Activated T-cell treated with anti-CD3 and anti-CD28 coated beads, Interleukin-2, amount 50 U/mL, for 72 hours (primary cell): ENCODE results near the gene VPS26C. TPM values are rescaled to one million over a fixed set of nuclear protein-coding genes. Genes with fewer than 3 reads are reported as not detected.
"Not testable (repeated sequence)": the region's sequence is repeated elsewhere in the genome, so short reads cannot be mapped to it uniquely, and the experiment has no call there.

Experiments used
- ATAC-seq, 2 donors: fragments of 150-1000 bp; cut with Tn5 transposase; replicated peaks in 1 of 2; 2 replicates each; pipeline ENCODE4 v1.10.0; 2021; ENCODE audit warnings: moderate library complexity in 2 of 2, mild to moderate bottlenecking in 1 of 2
- DNase-seq, 2 donors: peaks; one replicate each; pipeline ENCODE4 v3.0.0; 2021 to 2022; ENCODE audit warnings: mixed read lengths in 1 of 2
- H3K27ac Mint-ChIP-seq: one replicate; pipeline ENCODE4 v1.8.0; 2022; ENCODE audit warnings: mild to moderate bottlenecking, moderate library complexity, mixed read lengths
- H3K27me3 Mint-ChIP-seq: one replicate; pipeline ENCODE4 v1.8.0; 2022; ENCODE audit warnings: low read depth, mixed read lengths
- H3K36me3 Mint-ChIP-seq, 2 donors: one replicate each; pipeline ENCODE4 v1.8.0; 2022; ENCODE audit warnings: mixed read lengths in 2 of 2, mild to moderate bottlenecking in 1 of 2; ENCODE audit not compliant: insufficient read depth in 2 of 2
- H3K4me1 Mint-ChIP-seq: one replicate; pipeline ENCODE4 v1.8.0; 2022; ENCODE audit warnings: low read depth, mixed read lengths
- H3K4me3 Mint-ChIP-seq, 2 donors: one replicate each; pipeline ENCODE4 v1.8.0; 2022; ENCODE audit warnings: mild to moderate bottlenecking in 2 of 2, mixed read lengths in 2 of 2, moderate library complexity in 2 of 2
- H3K9me3 Mint-ChIP-seq, 2 donors: one replicate each; pipeline ENCODE4 v1.8.0; 2022; ENCODE audit warnings: mixed read lengths in 2 of 2
- total RNA-seq, 2 donors: library from RNA; stranded (reverse); gene quantifications; one replicate each; pipeline ENCODE4 v1.2.3, GENCODE V29; 2022

The VPS26C gene
- 10 to 100 TPM; 70.5 to 74.7 TPM for total RNA-seq

DNA sequence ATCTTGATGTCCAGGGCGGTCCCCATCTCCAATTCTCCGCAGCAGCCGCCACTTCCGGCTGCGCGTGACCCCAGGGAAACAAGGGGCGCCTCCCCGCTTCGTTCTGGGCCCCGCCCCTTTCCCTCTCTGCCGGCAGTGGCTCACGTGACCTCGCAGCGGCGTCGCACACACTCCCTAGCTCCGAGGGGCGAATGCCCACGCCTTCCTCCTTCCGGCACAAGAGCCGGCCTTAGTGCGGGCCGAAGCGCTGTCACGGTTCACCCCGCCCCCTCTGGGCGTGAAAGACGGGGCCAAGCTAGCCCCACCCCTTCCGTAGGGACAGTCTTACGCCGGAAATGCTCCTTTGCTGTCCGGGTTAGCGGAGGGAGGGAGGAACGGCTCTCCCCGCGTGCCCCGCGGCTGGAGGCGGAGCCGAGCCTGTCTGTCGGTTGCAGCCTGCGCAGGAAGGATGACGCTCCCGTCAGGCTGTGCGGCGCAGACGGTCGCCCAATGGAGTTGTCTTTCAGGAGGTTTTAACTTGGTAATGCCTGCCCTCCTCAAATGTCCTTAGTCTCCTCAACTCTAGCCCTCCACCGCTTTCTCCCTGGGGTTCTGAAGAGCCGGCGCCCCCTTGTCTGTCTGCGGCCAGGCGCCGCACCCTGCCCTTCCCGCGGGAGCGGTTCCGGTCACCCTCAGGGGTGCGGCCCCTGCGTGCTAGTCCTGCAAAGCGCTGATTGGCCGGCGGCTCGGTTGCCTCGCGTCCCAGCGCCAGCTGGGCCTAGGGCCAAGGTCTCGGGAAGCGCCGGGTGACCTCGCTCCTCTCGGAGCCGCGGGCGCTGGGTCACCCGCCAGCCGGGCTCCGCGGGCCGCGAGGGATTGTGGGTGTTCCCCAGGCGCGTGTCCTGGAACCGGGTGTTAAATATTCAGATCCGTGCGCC lies at the start of gene VPS26C:
Gene VPS26C (minus strand): TSS at position 66 of the 917 bp plus-strand sequence. CDS start 40 bp downstream, at position 26.
- Mint-ChIP-seq H3K4me1 (peaks cover 44% of the 10 kb centered on the region), H3K9me3 (peaks cover 0 to 4% of the 10 kb centered on the region in 2 donors), H3K36me3 (peaks cover 3 to 6% of the 10 kb centered on the region in 2 donors), H3K27me3 (no peaks in the 10 kb centered on the region), H3K27ac (peak within 1 kb of the TSS; percentile 93), H3K4me3 (peak within 1 kb of the TSS; percentile 91 to 92)
- ATAC-seq (peak; percentile 93 to 94), DNase-seq (peak; percentile 99)

DNA sequence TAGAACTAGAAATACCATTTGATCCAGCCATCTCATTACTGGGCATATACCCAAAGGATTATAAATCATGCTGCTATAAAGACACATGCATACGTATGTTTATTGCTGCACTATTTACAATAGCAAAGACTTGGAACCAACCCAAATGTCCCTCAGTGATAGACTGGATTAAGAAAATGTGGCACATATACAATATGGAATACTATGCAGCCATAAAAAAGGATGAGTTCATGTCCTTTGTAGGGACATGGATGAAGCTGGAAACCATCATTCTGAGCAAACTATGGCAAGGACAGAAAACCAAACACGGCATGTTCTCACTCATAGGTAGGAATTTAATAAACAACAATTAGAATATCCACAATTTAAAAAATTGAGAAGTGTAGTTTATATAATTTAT lies 48.9 kb upstream of the VPS26C start:
- not testable (repeated sequence) for H3K27ac Mint-ChIP-seq, ATAC-seq, H3K36me3 Mint-ChIP-seq, H3K4me1 Mint-ChIP-seq, H3K27me3 Mint-ChIP-seq, H3K4me3 Mint-ChIP-seq, DNase-seq, H3K9me3 Mint-ChIP-seq

DNA sequence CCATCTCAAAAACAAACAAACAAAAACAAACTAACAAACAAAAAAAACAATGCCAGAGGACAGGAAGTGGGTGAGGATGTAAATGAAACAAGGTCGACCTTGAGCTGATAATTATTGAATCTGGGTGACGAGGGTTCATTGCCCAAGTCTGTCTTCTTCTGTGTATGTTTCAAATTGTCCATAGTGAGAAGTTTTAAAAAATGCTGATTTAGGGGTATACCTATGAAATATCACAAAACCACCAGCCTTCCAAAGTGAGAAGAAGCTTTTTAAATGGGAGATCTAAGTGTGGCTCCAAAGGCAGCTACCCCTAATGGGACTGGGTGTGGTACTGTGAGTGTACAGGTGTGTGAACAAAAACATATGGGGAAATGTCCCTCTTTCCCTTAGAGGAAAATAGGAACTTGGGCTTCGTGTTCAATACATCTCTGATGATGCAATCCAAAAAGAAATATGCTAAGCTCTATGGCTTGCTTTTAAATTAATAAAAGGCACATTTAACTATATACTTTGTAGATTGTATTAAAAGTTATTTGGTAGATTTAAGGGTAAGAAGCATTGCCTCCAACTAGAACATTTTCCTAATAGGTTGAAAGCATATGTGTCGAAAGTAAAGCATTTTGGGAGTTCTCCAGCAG lies 33.1 kb upstream of the VPS26C start:
- no peak overlapping the region for H3K4me3 Mint-ChIP-seq
- no peak for ATAC-seq
- H3K27ac Mint-ChIP-seq: no peak overlapping the region
- H3K27me3 Mint-ChIP-seq: peaks cover 5% of the 10 kb centered on the region
- no peaks in the 10 kb centered on the region for H3K9me3 Mint-ChIP-seq
- no peaks in the 10 kb centered on the region for H3K36me3 Mint-ChIP-seq
- DNase-seq: no peak
- H3K4me1 Mint-ChIP-seq: no peaks in the 10 kb centered on the region

DNA sequence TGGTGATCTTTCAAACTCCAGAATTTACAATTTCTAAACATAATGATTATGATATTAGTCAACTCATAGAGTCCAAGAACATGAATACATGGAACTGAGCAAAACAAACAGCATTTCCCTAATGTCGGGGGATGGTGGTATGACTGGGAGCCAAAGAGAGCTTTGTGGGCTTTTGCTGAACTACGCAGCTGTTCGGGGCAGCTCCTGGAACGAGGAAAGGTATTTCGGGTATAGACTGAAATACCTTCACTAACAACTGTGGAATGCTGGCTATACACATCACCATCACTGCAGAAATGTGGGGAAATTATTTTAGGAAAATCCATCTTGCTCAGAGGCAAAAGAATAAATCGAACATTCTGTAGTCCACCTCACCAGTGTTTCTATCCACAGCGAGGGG lies 30.2 kb upstream of the VPS26C start:
- Mint-ChIP-seq H3K9me3 (no peaks in the 10 kb centered on the region), H3K4me1 (no peaks in the 10 kb centered on the region), H3K36me3 (no peaks in the 10 kb centered on the region), H3K4me3 (no peak overlapping the region), H3K27ac (no peak overlapping the region), H3K27me3 (peaks cover 16% of the 10 kb centered on the region)
- ATAC-seq (no peak), DNase-seq (no peak)

DNA sequence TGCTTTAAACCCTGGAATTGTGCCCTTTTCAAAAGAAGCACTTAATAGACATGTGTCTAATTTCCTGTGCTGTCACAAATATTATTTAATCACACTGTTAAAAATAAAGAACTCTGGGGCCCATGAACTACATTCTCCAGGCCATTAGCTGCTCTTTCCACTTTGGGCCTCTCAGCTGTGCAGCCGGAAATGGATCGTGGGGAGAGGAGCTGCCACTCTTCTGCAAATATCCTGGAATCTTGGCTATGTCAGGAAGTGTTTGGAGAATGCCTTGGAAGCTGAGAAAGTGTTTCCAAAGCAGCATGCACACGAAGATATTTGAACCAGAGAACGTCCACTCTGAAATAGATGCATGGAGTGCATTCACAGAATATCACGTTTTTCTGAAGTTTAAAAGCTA lies 27.5 kb upstream of the VPS26C start:
- H3K4me1 Mint-ChIP-seq: peaks cover 13% of the 10 kb centered on the region
- ATAC-seq (no peak), DNase-seq (no peak)
- H3K27me3 Mint-ChIP-seq: peaks cover 16% of the 10 kb centered on the region
- no peaks in the 10 kb centered on the region for H3K36me3 Mint-ChIP-seq
- no peak overlapping the region for H3K27ac Mint-ChIP-seq
- no peak overlapping the region for H3K4me3 Mint-ChIP-seq
- H3K9me3 Mint-ChIP-seq: no peaks in the 10 kb centered on the region

DNA sequence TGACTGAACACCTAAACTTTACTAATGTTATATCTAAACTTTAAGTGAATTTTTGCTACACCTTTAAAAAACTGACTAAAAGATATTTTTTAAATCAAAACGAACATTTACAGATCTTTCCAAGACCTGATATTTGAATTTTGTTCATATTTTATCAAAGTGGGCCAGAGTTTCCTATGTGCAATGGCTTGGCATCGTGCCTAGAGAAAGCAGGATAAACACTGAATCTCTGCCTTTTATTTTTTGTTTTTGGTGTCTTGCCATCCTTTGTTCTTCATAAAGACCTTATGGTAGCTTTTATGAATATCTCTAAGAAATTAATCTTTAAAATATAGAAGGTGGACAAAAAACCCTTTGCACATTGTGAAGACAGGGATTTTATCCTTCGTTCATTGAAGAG lies 25.8 kb upstream of the VPS26C start:
- no peak overlapping the region for H3K27ac Mint-ChIP-seq
- H3K27me3 Mint-ChIP-seq: peaks cover 16% of the 10 kb centered on the region
- H3K4me3 Mint-ChIP-seq: no peak overlapping the region
- DNase-seq (no peak), ATAC-seq (no peak)
- peaks cover 13% of the 10 kb centered on the region for H3K4me1 Mint-ChIP-seq
- no peaks in the 10 kb centered on the region for H3K9me3 Mint-ChIP-seq
- H3K36me3 Mint-ChIP-seq: no peaks in the 10 kb centered on the region

DNA sequence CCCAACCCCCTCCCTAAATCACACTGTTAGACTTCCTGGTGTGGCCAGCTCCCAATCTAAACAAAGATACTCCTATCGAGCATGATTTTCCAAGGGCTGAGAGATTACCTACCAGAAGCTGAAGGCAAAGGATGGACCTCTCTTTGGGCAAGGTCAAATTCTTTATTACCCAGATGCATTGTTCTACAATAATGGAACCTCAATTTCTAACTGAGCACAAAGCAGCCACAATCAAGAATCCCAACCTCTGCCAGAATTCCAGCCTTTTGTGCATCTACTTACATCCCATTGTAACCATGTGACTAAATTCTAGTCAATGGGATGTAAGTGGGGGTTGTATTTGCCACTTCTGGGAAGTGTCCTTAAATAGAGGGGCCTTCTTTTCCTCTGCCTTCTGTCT lies 24.9 kb upstream of the VPS26C start:
- peaks cover 16% of the 10 kb centered on the region for H3K27me3 Mint-ChIP-seq
- no peak overlapping the region for H3K4me3 Mint-ChIP-seq
- no peak overlapping the region for H3K27ac Mint-ChIP-seq
- ATAC-seq (no peak), DNase-seq (no peak)
- H3K4me1 Mint-ChIP-seq: peaks cover 13% of the 10 kb centered on the region
- H3K9me3 Mint-ChIP-seq: no peaks in the 10 kb centered on the region
- H3K36me3 Mint-ChIP-seq: no peaks in the 10 kb centered on the region

DNA sequence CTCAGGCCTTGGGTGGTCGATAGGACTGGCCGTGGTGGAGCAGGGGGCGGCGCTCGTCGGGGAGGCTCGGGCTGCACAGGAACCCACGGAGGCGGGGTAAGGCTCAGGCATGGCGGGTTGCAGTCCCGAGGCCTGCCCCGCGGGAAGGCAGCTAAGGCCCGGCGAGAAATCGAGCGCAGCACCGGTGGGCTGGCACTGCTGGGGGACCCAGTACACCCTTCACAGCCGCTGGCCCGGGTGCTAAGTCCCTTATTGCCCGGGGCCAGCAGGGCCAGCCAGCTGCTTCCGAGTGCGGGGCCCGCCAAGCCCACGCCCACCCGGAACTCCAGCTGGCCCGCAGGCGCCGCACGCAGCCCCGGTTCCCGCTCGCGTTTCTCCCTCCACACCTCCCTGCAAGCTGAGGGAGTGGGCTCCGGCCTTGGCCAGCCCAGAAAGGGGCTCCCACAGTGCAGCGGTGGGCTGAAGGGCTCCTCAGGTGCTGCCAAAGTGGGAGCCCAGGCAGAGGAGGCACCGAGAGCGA lies 16.1 kb upstream of the VPS26C start:
- not testable (repeated sequence) for H3K4me1 Mint-ChIP-seq, H3K27me3 Mint-ChIP-seq, ATAC-seq, H3K36me3 Mint-ChIP-seq, DNase-seq, H3K27ac Mint-ChIP-seq, H3K4me3 Mint-ChIP-seq, H3K9me3 Mint-ChIP-seq

DNA sequence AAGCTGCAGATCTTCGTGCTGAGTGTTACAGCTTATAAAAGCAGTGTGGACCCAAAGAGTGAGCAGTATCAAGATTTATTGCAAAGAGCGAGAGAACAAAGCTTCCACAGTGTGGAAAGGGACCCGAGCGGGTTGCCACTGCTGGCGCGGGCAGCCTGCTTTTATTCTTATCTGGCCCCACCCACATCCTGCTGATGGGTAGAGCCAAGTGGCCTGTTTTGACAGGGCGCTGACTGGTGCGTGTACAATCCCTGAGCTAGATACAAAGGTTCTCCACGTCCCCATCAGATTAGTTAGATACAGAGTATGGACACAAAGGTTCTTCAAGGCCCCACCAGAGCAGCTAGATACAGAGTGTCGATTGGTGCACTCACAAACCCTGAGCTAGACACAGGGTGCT lies 15.5 kb upstream of the VPS26C start:
- peak in 1 of 2 donors; percentile 29 for DNase-seq
- not testable (repeated sequence) for H3K27ac Mint-ChIP-seq, H3K4me1 Mint-ChIP-seq, H3K27me3 Mint-ChIP-seq, ATAC-seq, H3K36me3 Mint-ChIP-seq, H3K9me3 Mint-ChIP-seq
- H3K4me3 Mint-ChIP-seq: peak overlapping the region; percentile 45 to 82

DNA sequence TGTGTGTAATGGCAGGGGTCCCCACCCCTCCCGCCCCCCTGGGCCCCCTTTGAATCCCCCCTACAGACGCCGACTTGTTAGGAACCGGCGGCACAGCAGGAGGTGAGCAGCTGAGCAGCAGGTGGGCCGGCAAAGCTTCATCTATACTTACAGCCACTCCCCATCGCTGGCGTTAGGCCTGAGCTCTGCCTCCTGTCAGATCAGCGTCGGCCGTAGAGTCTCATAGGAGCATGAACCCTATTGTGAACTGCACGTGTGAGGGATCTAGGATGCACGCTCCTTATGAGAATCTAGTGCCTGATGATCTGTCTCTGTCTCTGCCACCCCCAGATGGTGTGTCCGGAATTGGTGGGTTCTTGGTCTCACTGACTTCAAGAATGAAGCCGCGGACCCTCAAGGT lies 14.9 kb upstream of the VPS26C start:
- no peaks in the 10 kb centered on the region for H3K36me3 Mint-ChIP-seq
- peak overlapping the region; percentile 45 to 82 for H3K4me3 Mint-ChIP-seq
- DNase-seq (peak in 1 of 2 donors; percentile 30), ATAC-seq (peak; percentile 36 to 86)
- H3K9me3 Mint-ChIP-seq: no peaks in the 10 kb centered on the region
- H3K4me1 Mint-ChIP-seq: peaks cover 7% of the 10 kb centered on the region
- no peaks in the 10 kb centered on the region for H3K27me3 Mint-ChIP-seq
- H3K27ac Mint-ChIP-seq: no peak overlapping the region

DNA sequence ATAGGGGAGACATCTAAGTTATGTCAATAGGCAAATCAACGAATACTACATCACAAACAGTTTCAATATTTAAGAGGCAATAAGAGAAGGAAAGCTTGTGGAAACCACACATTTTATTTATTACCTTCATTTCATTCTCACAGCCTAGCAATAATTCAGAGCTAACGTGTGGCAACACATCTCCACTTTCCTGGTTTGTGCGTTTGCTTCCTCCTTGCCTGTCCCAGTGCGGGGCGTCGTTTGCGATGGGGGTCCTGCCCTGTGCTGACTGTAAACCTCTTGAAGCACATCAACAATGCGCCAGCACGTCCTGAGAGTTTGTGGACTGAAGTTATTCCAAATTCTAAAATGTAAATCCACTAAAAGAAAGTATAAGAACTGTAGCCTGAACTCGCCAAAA lies 14.4 kb upstream of the VPS26C start:
- Mint-ChIP-seq H3K27ac (no peak overlapping the region), H3K36me3 (no peaks in the 10 kb centered on the region), H3K27me3 (no peaks in the 10 kb centered on the region), H3K4me3 (peak overlapping the region; percentile 11 to 82), H3K4me1 (peaks cover 7% of the 10 kb centered on the region), H3K9me3 (no peaks in the 10 kb centered on the region)
- DNase-seq: no peak
- ATAC-seq: no peak

DNA sequence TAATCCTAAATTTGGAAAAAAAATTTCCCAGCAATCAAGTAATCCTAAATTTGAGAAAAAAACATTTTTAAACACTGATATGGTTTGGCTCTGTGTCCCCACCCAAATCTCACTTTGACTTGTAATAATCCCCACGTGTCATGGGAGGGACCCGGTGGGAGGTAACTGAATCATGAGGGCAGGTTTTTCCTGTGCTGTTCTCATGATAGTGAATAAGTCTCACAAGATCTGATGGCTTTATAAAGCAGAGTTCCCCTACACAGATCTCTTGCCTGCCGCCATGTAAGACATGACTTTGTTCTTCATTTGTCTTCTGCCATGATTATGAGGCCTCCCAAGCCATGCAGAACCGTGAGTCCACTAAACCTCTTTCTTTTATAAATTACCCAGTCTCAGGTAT lies 12.1 kb upstream of the VPS26C start:
- not testable (repeated sequence) for H3K9me3 Mint-ChIP-seq, H3K27me3 Mint-ChIP-seq, H3K27ac Mint-ChIP-seq, DNase-seq, H3K36me3 Mint-ChIP-seq, H3K4me1 Mint-ChIP-seq, H3K4me3 Mint-ChIP-seq, ATAC-seq

DNA sequence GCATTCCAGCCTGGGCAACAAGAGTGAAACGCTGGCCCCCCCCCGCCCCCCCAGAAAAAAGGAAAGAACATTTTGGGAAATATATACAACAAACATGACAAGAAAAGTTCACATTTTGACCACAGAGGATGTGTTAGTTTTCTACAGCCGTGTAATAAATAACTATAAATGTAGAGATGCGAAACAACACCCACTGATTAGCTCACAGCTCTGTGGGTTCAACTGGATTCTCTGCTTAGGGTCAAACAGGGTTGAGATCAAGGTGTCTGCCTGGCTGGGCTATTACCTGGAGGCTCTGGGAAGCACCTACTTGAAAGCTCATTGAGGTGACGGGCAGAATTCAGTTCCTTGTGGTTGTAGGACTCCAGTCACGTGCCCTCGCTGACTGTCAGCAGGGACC lies 11.1 kb upstream of the VPS26C start:
- no peak overlapping the region for H3K27ac Mint-ChIP-seq
- peaks cover 13% of the 10 kb centered on the region for H3K4me1 Mint-ChIP-seq
- H3K4me3 Mint-ChIP-seq: no peak overlapping the region
- DNase-seq (no peak), ATAC-seq (no peak)
- no peaks in the 10 kb centered on the region for H3K36me3 Mint-ChIP-seq
- no peaks in the 10 kb centered on the region for H3K27me3 Mint-ChIP-seq
- H3K9me3 Mint-ChIP-seq: no peaks in the 10 kb centered on the region
